GM12878 (cell line): ENCODE data around the gene NLGN1. TPM values are rescaled to one million over a fixed set of nuclear protein-coding genes. Genes with fewer than 3 reads are reported as not detected.

Experiments used
- ATAC-seq: fragments of 200-7000 bp; cut with Tn5 transposase; 3 replicates; pipeline ENCODE4 v1.9.1; 2020; ENCODE audit warnings: mild to moderate bottlenecking, moderate library complexity
- BruUV-seq: library from RNA; stranded (reverse); fragments of 400-500 nt; replicated peaks from 2 replicates; lab custom pipeline; 2021; lab: Mats Ljungman, UMichigan
- CTCF ChIA-PET: fragments of 300-600 bp; sonication (Branson Sonifier 250); formaldehyde crosslinking; extraction: SDS; loops from one replicate; lab custom pipeline; 2021; ENCODE audit warnings: inconsistent platforms; lab: Yijun Ruan, JAX
- POLR2A ChIA-PET: fragments of 350-600 bp; formaldehyde crosslinking; extraction: SDS; loops from one replicate; lab custom pipeline; 2021; ENCODE audit warnings: inconsistent platforms; lab: Charles Lee
- RAD21 ChIA-PET: fragments of 300-600 bp; sonication (Branson Sonifier 250); formaldehyde crosslinking; loops from one replicate; lab custom pipeline; 2023; ENCODE audit warnings: antibody characterized with exemption; ENCODE audit not compliant: unreplicated experiment; lab: Charles Lee
- SMC1A ChIA-PET: fragments of 300-600 bp; sonication (Branson Sonifier 250); formaldehyde crosslinking; loops from one replicate; lab custom pipeline; 2023; ENCODE audit not compliant: unreplicated experiment, uncharacterized antibody; lab: Charles Lee
- DNase-seq: peaks from one replicate; pipeline ENCODE4 v3.0.0-alpha.2; 2011; ENCODE audit warnings: low read depth, low spot score
- FAIRE-seq: peaks from 3 replicates; lab custom pipeline; 2011; peaks lifted over from hg19 to GRCh38; lab: Jason Lieb, UNC
- H2AFZ ChIP-seq: 2 replicates; pipeline ENCODE4 v1.6.0; 2011; ENCODE audit warnings: low read depth, low read length, control low read depth; ENCODE audit not compliant: control insufficient read depth
- H3K27ac ChIP-seq: 2 replicates; pipeline ENCODE4 v1.5.1; 2011; ENCODE audit warnings: control low read depth; ENCODE audit not compliant: control insufficient read depth, insufficient read depth
- H3K27me3 ChIP-seq, 2 experiments: replicated peaks in 1 of 2; 2 replicates each; pipeline versions ENCODE4 v1.6.0 to v1.6.1; 2011; ENCODE audit warnings: low read length in 1 of 2; ENCODE audit not compliant: control insufficient read depth in 2 of 2, insufficient read depth in 2 of 2
- H3K36me3 ChIP-seq, 2 experiments: 2 replicates each; pipeline ENCODE4 v1.5.1; 2011; ENCODE audit warnings: low read length in 1 of 2; ENCODE audit not compliant: control insufficient read depth in 2 of 2, insufficient read depth in 2 of 2
- H3K4me1 ChIP-seq: 2 replicates; pipeline ENCODE4 v1.6.1; 2011; ENCODE audit warnings: mild to moderate bottlenecking, low read length, moderate library complexity, mixed read lengths; ENCODE audit not compliant: control insufficient read depth, insufficient read depth
- H3K4me2 ChIP-seq: 2 replicates; pipeline ENCODE4 v1.6.0; 2011; ENCODE audit warnings: control low read depth; ENCODE audit not compliant: control insufficient read depth, insufficient read depth
- H3K4me3 ChIP-seq: fragments of 200-600 bp; sonication (generic); 2 replicates; pipeline ENCODE4 v1.5.1; 2016
- H3K79me2 ChIP-seq: 2 replicates; pipeline ENCODE4 v1.6.0; 2011; ENCODE audit warnings: low read length; ENCODE audit not compliant: control insufficient read depth, insufficient read depth
- H3K9ac ChIP-seq: 2 replicates; pipeline ENCODE4 v1.8.0; 2011; ENCODE audit warnings: low read length, control low read depth, mixed read lengths; ENCODE audit not compliant: control insufficient read depth, insufficient read depth
- H3K9me3 ChIP-seq: replicated peaks from 3 replicates; pipeline ENCODE4 v1.5.1; 2011; ENCODE audit warnings: mild to moderate bottlenecking, low read length; ENCODE audit not compliant: control insufficient read depth, insufficient read depth
- H4K20me1 ChIP-seq: 2 replicates; pipeline ENCODE4 v1.6.0; 2011; ENCODE audit not compliant: control insufficient read depth, insufficient read depth
- ATF7 ChIP-seq: fragments of 450-650 bp; IDR thresholded peaks from 2 replicates; pipeline ENCODE4 v1.6.1; 2016; ENCODE audit warnings: low read depth, mild to moderate bottlenecking
- CBX5 ChIP-seq: sonication (generic); IDR thresholded peaks from 2 replicates; pipeline ENCODE4 v1.6.1; 2016; ENCODE audit warnings: low read depth, moderate library complexity, mild to moderate bottlenecking, inconsistent platforms
- JUND ChIP-seq: IDR thresholded peaks from 2 replicates; pipeline ENCODE4 v1.6.1; 2012; ENCODE audit warnings: low read depth, mild to moderate bottlenecking, low read length, improper control_type of control experiment, moderate library complexity
- LARP7 ChIP-seq: fragments of 450-650 bp; IDR thresholded peaks from 2 replicates; pipeline ENCODE4 v1.6.1; 2017; ENCODE audit warnings: mild to moderate bottlenecking
- MTA2 ChIP-seq: fragments of 450-650 bp; IDR thresholded peaks from 2 replicates; pipeline ENCODE4 v1.6.1; 2016; ENCODE audit warnings: low read depth, mild to moderate bottlenecking, moderate library complexity
- MTA3 ChIP-seq: IDR thresholded peaks from 2 replicates; pipeline ENCODE4 v1.6.1; 2012; ENCODE audit warnings: low read length, inconsistent platforms, borderline replicate concordance
- PAX5 ChIP-seq: IDR thresholded peaks from 2 replicates; pipeline ENCODE4 v1.6.1; 2011; ENCODE audit warnings: low read depth, low read length, borderline replicate concordance
- POU2F2 ChIP-seq: IDR thresholded peaks from 3 replicates; pipeline ENCODE4 v1.6.1; 2011; ENCODE audit warnings: low read depth, mild to moderate bottlenecking, low read length, borderline replicate concordance
- RAD21 ChIP-seq: IDR thresholded peaks from 2 replicates; pipeline ENCODE4 v1.6.1; 2011; ENCODE audit warnings: mild to moderate bottlenecking, low read depth, low read length, moderate library complexity; ENCODE audit not compliant: insufficient read depth
- SMARCA5 ChIP-seq: fragments of 450-650 bp; IDR thresholded peaks from 2 replicates; pipeline ENCODE4 v1.6.1; 2017; ENCODE audit warnings: mild to moderate bottlenecking
- SPI1 ChIP-seq: IDR thresholded peaks from 2 replicates; pipeline ENCODE4 v1.6.1; 2011; ENCODE audit warnings: low read depth, mild to moderate bottlenecking, low read length, moderate library complexity, borderline replicate concordance; ENCODE audit not compliant: insufficient read depth
- SUPT20H ChIP-seq: IDR thresholded peaks from 2 replicates; pipeline ENCODE4 v1.6.1; 2011; ENCODE audit warnings: low read depth, mild to moderate bottlenecking, low read length, moderate library complexity, borderline replicate concordance; ENCODE audit not compliant: control insufficient read depth
- SUZ12 ChIP-seq: fragments of 200-600 bp; sonication (generic); IDR thresholded peaks from one replicate; pipeline ENCODE4 v1.6.1; 2018; ENCODE audit warnings: antibody characterized with exemption, mild to moderate bottlenecking; ENCODE audit not compliant: unreplicated experiment
- WGBS: methylation state at CpG from one replicate; pipeline ENCODE4 v1.1.6; 2016; ENCODE audit warnings: low lambda C conversion rate; ENCODE audit not compliant: insufficient replicate concordance, insufficient coverage; ENCODE audit errors: missing lambda C conversion rate; 5-methylcytosine and 5-hydroxymethylcytosine counted together
- in situ Hi-C: fragments of 300-500 bp; cut with MboI; formaldehyde crosslinking; loops from 9 replicates; pipeline ENCODE4 v1.14.3; 2018; ENCODE audit warnings: mixed read lengths
- intact Hi-C: fragments of 100-400 bp; cut with micrococcal nuclease; formaldehyde crosslinking; loops from one replicate; pipeline ENCODE4 v1.14.2; 2022; ENCODE audit not compliant: unreplicated experiment
- polyA plus RNA-seq, 11 experiments: library from polyadenylated mRNA; depleted of rRNA in 4 of 11; unstranded in 6 of 11; stranded (reverse) in 5 of 11; fragments of >200 nt; fragmentation: Nextera tagmentation in 4 of 11; fragmentation: Illumina TruSeq in 1 of 11; extraction: Ambion mirVana in 4 of 11; extraction: Trizol in 1 of 11; gene quantifications; 1 replicate in 1 of 11; 2 replicates in 10 of 11; pipeline versions ENCODE4 v1.2.1 to v1.2.3, GENCODE V29; 2011 to 2016; ENCODE audit warnings: inconsistent platforms in 2 of 11, missing spikeins in 2 of 11, low read depth in 1 of 11
- total RNA-seq, 4 experiments: library from RNA; depleted of rRNA in 3 of 4; stranded (reverse); fragments of >200 nt in 3 of 4; fragmentation: Illumina TruSeq in 1 of 4; extraction: Trizol in 1 of 4; gene quantifications; 2 replicates each; pipeline versions ENCODE4 v1.2.1 to v1.2.3, GENCODE V29; 2013 to 2021
- TF ChIP-seq, protein P1 (sequence below): IDR thresholded peaks from 2 replicates; pipeline ENCODE4 v1.6.1; 2012; ENCODE audit warnings: improper control_type of control experiment, low read depth, low read length; ENCODE audit not compliant: insufficient replicate concordance

Gene NLGN1
- total and polyA plus RNA-seq, 10 of the 15 experiments (the other 5 are each of a cell fraction or from before 2014, with no cell fraction given) = not detected

DNA sequence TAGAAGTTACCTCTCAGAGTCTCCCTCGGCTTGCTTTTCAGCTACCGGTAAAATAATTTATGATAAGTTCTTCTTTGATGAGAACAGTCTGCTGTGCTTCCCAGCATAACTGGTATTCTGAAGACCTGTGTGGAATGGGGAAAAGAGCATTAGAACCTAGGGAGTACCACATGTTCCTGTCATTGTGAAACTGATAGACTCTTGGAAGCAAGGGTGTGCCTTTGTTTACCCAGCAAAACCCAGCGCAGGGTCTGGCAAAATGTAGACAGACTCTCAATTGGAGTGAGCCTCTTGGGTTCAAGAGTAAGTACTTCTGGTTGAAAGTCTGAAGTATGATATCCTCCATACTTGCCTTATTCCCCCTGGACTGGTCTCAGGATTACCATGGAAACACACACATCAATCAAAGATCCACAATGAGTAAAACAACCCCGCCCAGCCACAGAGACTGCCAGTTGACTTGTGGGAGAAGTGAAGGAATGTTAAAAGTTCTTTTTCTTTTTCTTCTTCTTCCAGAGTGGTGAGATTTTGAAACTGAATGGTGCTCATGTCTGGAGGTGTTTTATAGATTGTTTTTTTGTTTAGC, 809.2 kb downstream of the NLGN1 start:
- WGBS = 54% methylated on average over 4 of the region's 4 CpGs
- Histone ChIP-seq H3K36me3 (no peaks in the 10 kb centered on the region), H3K9ac (no peak overlapping the region), H2AFZ (no peak overlapping the region)
- ChIA-PET SMC1A (no interaction called here), POLR2A (no interaction called here)
- no peak for ATAC-seq
- BruUV-seq = no TSS peak
- TF ChIP-seq MTA3 = no peak
- TF ChIP-seq ATF7 = no peak
- TF ChIP-seq SPI1 = no peak
- no peak for TF ChIP-seq SUZ12
- no peak for TF ChIP-seq CBX5
- no peak for TF ChIP-seq JUND
- no peak for TF ChIP-seq LARP7
- TF ChIP-seq, all 136 proteins: peak for 0
- H3K4me1 ChIP-seq = no peaks in the 10 kb centered on the region
- CTCF ChIA-PET = no interaction called here
- FAIRE-seq (no peak), DNase-seq (no peak)
- RAD21 ChIA-PET = no interaction called here
- in situ Hi-C loops = no loop called here
- H4K20me1 ChIP-seq = no peaks in the 10 kb centered on the region
- no peak overlapping the region for H3K4me3 ChIP-seq
- intact Hi-C loops = no loop called here
- H3K27me3 ChIP-seq = no peaks in the 10 kb centered on the region
- no peaks in the 10 kb centered on the region for H3K9me3 ChIP-seq
- no peak overlapping the region for H3K27ac ChIP-seq
- no peaks in the 10 kb centered on the region for H3K79me2 ChIP-seq
- no peak overlapping the region for H3K4me2 ChIP-seq

GRCh38 chr3:174208161-174208560, 810.6 kb downstream of the NLGN1 start:
- WGBS = 44% methylated on average over 2 of the region's 2 CpGs
- BruUV-seq = no TSS peak
- in situ Hi-C loops = no loop called here
- no peak for TF ChIP-seq MTA2
- no peak for TF ChIP-seq SMARCA5
- no peak for TF ChIP-seq PAX5
- TF ChIP-seq, protein P1, sequence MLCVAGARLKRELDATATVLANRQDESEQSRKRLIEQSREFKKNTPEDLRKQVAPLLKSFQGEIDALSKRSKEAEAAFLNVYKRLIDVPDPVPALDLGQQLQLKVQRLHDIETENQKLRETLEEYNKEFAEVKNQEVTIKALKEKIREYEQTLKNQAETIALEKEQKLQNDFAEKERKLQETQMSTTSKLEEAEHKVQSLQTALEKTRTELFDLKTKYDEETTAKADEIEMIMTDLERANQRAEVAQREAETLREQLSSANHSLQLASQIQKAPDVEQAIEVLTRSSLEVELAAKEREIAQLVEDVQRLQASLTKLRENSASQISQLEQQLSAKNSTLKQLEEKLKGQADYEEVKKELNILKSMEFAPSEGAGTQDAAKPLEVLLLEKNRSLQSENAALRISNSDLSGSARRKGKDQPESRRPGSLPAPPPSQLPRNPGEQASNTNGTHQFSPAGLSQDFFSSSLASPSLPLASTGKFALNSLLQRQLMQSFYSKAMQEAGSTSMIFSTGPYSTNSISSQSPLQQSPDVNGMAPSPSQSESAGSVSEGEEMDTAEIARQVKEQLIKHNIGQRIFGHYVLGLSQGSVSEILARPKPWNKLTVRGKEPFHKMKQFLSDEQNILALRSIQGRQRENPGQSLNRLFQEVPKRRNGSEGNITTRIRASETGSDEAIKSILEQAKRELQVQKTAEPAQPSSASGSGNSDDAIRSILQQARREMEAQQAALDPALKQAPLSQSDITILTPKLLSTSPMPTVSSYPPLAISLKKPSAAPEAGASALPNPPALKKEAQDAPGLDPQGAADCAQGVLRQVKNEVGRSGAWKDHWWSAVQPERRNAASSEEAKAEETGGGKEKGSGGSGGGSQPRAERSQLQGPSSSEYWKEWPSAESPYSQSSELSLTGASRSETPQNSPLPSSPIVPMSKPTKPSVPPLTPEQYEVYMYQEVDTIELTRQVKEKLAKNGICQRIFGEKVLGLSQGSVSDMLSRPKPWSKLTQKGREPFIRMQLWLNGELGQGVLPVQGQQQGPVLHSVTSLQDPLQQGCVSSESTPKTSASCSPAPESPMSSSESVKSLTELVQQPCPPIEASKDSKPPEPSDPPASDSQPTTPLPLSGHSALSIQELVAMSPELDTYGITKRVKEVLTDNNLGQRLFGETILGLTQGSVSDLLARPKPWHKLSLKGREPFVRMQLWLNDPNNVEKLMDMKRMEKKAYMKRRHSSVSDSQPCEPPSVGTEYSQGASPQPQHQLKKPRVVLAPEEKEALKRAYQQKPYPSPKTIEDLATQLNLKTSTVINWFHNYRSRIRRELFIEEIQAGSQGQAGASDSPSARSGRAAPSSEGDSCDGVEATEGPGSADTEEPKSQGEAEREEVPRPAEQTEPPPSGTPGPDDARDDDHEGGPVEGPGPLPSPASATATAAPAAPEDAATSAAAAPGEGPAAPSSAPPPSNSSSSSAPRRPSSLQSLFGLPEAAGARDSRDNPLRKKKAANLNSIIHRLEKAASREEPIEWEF = no peak
- TF ChIP-seq POU2F2 = no peak
- no peak for TF ChIP-seq RAD21
- TF ChIP-seq SUPT20H = no peak

More at GRCh38 chr3:174208161-174208560, 810.6 kb downstream of the NLGN1 start:
- no peak for FAIRE-seq
- Histone ChIP-seq H3K4me2 (no peak overlapping the region), H2AFZ (no peak overlapping the region), H3K79me2 (no peaks in the 10 kb centered on the region), H3K27ac (no peak overlapping the region), H4K20me1 (no peaks in the 10 kb centered on the region), H3K9ac (no peak overlapping the region), H3K36me3 (no peaks in the 10 kb centered on the region), H3K27me3 (no peaks in the 10 kb centered on the region), H3K9me3 (no peaks in the 10 kb centered on the region), H3K4me3 (no peak overlapping the region), H3K4me1 (no peaks in the 10 kb centered on the region)
- POLR2A ChIA-PET = no interaction called here
- SMC1A ChIA-PET = interaction anchor here (0.8 kb wide), 1 partner anchor 15 kb away, joined by 3 read pairs; no protein-coding TSS in a partner anchor
- RAD21 ChIA-PET = no interaction called here
- intact Hi-C loops = no loop called here
- CTCF ChIA-PET = no interaction called here
- DNase-seq = no peak
- no peak for ATAC-seq
